Ovary (tissue), 9 donors: ENCODE data around the gene CFAP92. TPM values are rescaled to one million over a fixed set of nuclear protein-coding genes. Genes with fewer than 3 reads are reported as not detected.
"Not testable (repeated sequence)": the region's sequence is repeated elsewhere in the genome, so short reads cannot be mapped to it uniquely, and the experiment has no call there.

Experiments used
- DNase-seq, 5 donors: peaks; one replicate each; pipeline ENCODE4 v3.0.0-alpha.2; 2019 to 2020
- H3K27ac ChIP-seq, 2 donors: fragments of 200-600 bp; one replicate each; pipeline versions ENCODE4 v1.5.1 to v1.8.0; 2019 to 2022
- H3K27me3 ChIP-seq: fragments of 200-600 bp; one replicate; pipeline ENCODE4 v1.8.0; 2022
- H3K36me3 ChIP-seq: fragments of 200-600 bp; sonication (generic); one replicate; pipeline ENCODE4 v1.5.1; 2019
- H3K4me1 ChIP-seq: one replicate; pipeline ENCODE4 v1.8.1; 2013; ENCODE audit warnings: mild to moderate bottlenecking, moderate library complexity; ENCODE audit not compliant: insufficient read depth
- H3K4me3 ChIP-seq: fragments of 200-600 bp; sonication (generic); one replicate; pipeline ENCODE4 v1.5.1; 2017
- H3K9me3 ChIP-seq, 2 donors: fragments of 200-600 bp in 1 of 2; sonication (generic) in 1 of 2; one replicate each; pipeline versions ENCODE4 v1.5.1 to v1.8.1; 2013 to 2019; ENCODE audit warnings: mild to moderate bottlenecking in 1 of 2, moderate library complexity in 1 of 2
- CTCF ChIP-seq, 3 donors: fragments of 450-650 bp in 2 of 3; fragments of 200-600 bp in 1 of 3; IDR thresholded peaks; one replicate each; pipeline versions ENCODE4 v1.5.1 to v1.8.0; 2016 to 2022; ENCODE audit warnings: antibody characterized with exemption in 3 of 3, mild to moderate bottlenecking in 1 of 3
- EP300 ChIP-seq: sonication (generic); formaldehyde crosslinking; IDR thresholded peaks from one replicate; pipeline ENCODE4 v1.6.1; 2017; ENCODE audit warnings: antibody characterized with exemption
- POLR2A ChIP-seq: fragments of 450-650 bp; IDR thresholded peaks from one replicate; pipeline ENCODE4 v1.6.1; 2017; ENCODE audit warnings: antibody characterized with exemption, mild to moderate bottlenecking, moderate library complexity
- WGBS, 3 donors: extraction: QIAGEN DNeasy Blood & Tissue Kit in 1 of 3; methylation state at CpG; one replicate each; pipeline versions ENCODE4 v1.1.5 to v1.1.7; 2013 to 2017; 5-methylcytosine and 5-hydroxymethylcytosine counted together
- intact Hi-C, 4 donors: fragments of 100-400 bp; cut with DNase I; formaldehyde crosslinking; loops; one replicate each; pipeline versions ENCODE4 v1.11.0 to v1.15.1; 2022 to 2023
- polyA plus RNA-seq, 2 donors: library from polyadenylated mRNA; stranded (reverse); fragments of 200-250 nt in 1 of 2; fragments of 350-450 nt in 1 of 2; fragmentation: Illumina TruSeq in 1 of 2; extraction: RNeasy Lipid Tissue Mini Kit (QIAGEN cat#74804) in 1 of 2; gene quantifications; one replicate each; pipeline ENCODE4 v1.2.3, GENCODE V29; 2013 to 2014
- total RNA-seq, 7 donors: library from RNA; depleted of rRNA in 2 of 7; stranded (reverse); fragments of >200 nt in 2 of 7; fragmentation: NEBNext Ultra II Directional in 3 of 7; extraction: Animal tissue kit (Norgen Biotek cat#: 25700) in 3 of 7; gene quantifications; one replicate each; pipeline versions ENCODE4 v1.1.0 to v1.2.4, GENCODE V29; 2016 to 2023
- donor health status: DM: no; HTN: no; CAD: no; lungs with moderate emphysema.
- donor health status: DM: no; HTN: no; CAD: no.
- donor health status: Bipolar disorder and iron deficiency.
- donor health status: DM: yes; HTN: yes; CAD: no.
- donor health status: DM: no; HTN: no; CAD: no.
- donor health status: DM: yes; HTN: yes; CAD: no.

The CFAP92 gene
- total and polyA plus RNA-seq, 9 donors = 0.89 to 3.8 (median 1.5) TPM

- peaks cover 14% of the 10 kb centered on the region for H3K4me1 ChIP-seq
- TF ChIP-seq POLR2A = no peak
- no peak for TF ChIP-seq EP300
- no peak for TF ChIP-seq CTCF (IDR thresholded peaks at IDR 0.05)
- no peak overlapping the region for H3K27ac ChIP-seq
- no peak for DNase-seq
- H3K36me3 ChIP-seq = no peaks in the 10 kb centered on the region
- 83 to 88% (median 88%) methylated on average over 1 of the region's 1 CpG for WGBS, 3 donors
- H3K27me3 ChIP-seq = no peaks in the 10 kb centered on the region
- no peak overlapping the region for H3K4me3 ChIP-seq
- intact Hi-C loops = no loop called here
- H3K9me3 ChIP-seq = no peaks in the 10 kb centered on the region
These were observed 111.2 kb downstream of the CFAP92 start for GRCh38 chr3:128882719-128883118.

- H3K9me3 ChIP-seq = no peaks in the 10 kb centered on the region
- WGBS, 3 donors = 84 to 89% (median 89%) methylated on average over 6 of the region's 6 CpGs
- no peak for DNase-seq
- H3K27ac ChIP-seq = no peak overlapping the region
- H3K36me3 ChIP-seq = no peaks in the 10 kb centered on the region
- TF ChIP-seq CTCF (IDR thresholded peaks at IDR 0.05) (no peak), POLR2A (no peak), EP300 (no peak)
- no peaks in the 10 kb centered on the region for H3K27me3 ChIP-seq
- intact Hi-C loops = no loop called here
- peaks cover 15% of the 10 kb centered on the region for H3K4me1 ChIP-seq
- H3K4me3 ChIP-seq = no peak overlapping the region
These were observed 112.3 kb downstream of the CFAP92 start for GRCh38 chr3:128881576-128881975.

- H3K36me3 ChIP-seq, DNase-seq, intact Hi-C loops, H3K27me3 ChIP-seq, H3K4me3 ChIP-seq, H3K9me3 ChIP-seq: not testable (repeated sequence)
- peak overlapping the region in 1 of 2 donors; percentile 89 for H3K27ac ChIP-seq
- WGBS, 3 donors = 59 to 81% (median 74%) methylated on average over 12 of the region's 12 CpGs
- H3K4me1 ChIP-seq = peaks cover 15% of the 10 kb centered on the region
These were observed 113.4 kb downstream of the CFAP92 start for GRCh38 chr3:128880455-128880854.

GRCh38 chr3:128879991-128880390 is 113.9 kb downstream of the CFAP92 start:
- intact Hi-C loops = loop anchor here in 1 of 4 donors (1.0 to 10.0 kb wide), 2 partner anchors 195 to 230 kb away; partner anchors contain the start of gene RPN1
- peaks cover 15% of the 10 kb centered on the region for H3K4me1 ChIP-seq
- 1 to 3% (median 2%) methylated on average over 6 of the region's 6 CpGs for WGBS, 3 donors

More at GRCh38 chr3:128879991-128880390, 113.9 kb downstream of the CFAP92 start:
- Histone ChIP-seq H3K27ac (peak overlapping the region; percentile 89 to 93), H3K9me3 (no peaks in the 10 kb centered on the region), H3K27me3 (no peaks in the 10 kb centered on the region), H3K36me3 (no peaks in the 10 kb centered on the region), H3K4me3 (peak overlapping the region; percentile 85)
- peak in 1 of 5 donors; percentile 29 for DNase-seq
- no peak for TF ChIP-seq EP300
- TF ChIP-seq CTCF (IDR thresholded peaks at IDR 0.05) = no peak
- no peak for TF ChIP-seq POLR2A
